H9 (cell line): ENCODE data around the gene CEP170B. TPM values are rescaled to one million over a fixed set of nuclear protein-coding genes. Genes with fewer than 3 reads are reported as not detected.

ENCODE experiments used
- DNase-seq: peaks from one replicate; pipeline ENCODE4 v3.0.0-alpha.2; 2017
- H2AFZ ChIP-seq: one replicate; pipeline ENCODE4 v1.6.1; 2013; ENCODE audit warnings: mild to moderate bottlenecking, low read length, control low read depth, moderate library complexity
- H2AK5ac ChIP-seq: 2 replicates; pipeline ENCODE4 v1.6.1; 2013; ENCODE audit warnings: low read length, control low read depth, mixed read lengths; ENCODE audit not compliant: insufficient read length
- H2BK120ac ChIP-seq: one replicate; pipeline ENCODE4 v1.6.1; 2013; ENCODE audit warnings: low read depth, mild to moderate bottlenecking, low read length, control low read depth, inconsistent platforms; ENCODE audit not compliant: poor library complexity, severe bottlenecking
- H2BK12ac ChIP-seq: 2 replicates; pipeline ENCODE4 v1.6.1; 2013; ENCODE audit warnings: low read length, control low read depth, mixed read lengths, low read depth; ENCODE audit not compliant: insufficient read length
- H2BK15ac ChIP-seq: 2 replicates; pipeline ENCODE4 v1.6.1; 2013; ENCODE audit warnings: low read depth, low read length, control low read depth
- H2BK20ac ChIP-seq: one replicate; pipeline ENCODE4 v1.6.1; 2013; ENCODE audit warnings: low read depth, mild to moderate bottlenecking, low read length, control low read depth, inconsistent platforms; ENCODE audit not compliant: poor library complexity, severe bottlenecking
- H2BK5ac ChIP-seq: 2 replicates; pipeline ENCODE4 v1.6.1; 2013; ENCODE audit warnings: low read length, control low read depth, mixed read lengths; ENCODE audit not compliant: insufficient read length
- H3K14ac ChIP-seq: 2 replicates; pipeline ENCODE4 v1.6.1; 2013; ENCODE audit warnings: low read length, control low read depth; ENCODE audit not compliant: insufficient read depth
- H3K18ac ChIP-seq: 2 replicates; pipeline ENCODE4 v1.6.1; 2013; ENCODE audit warnings: low read depth, mild to moderate bottlenecking, mixed read lengths, low read length, control low read depth; ENCODE audit not compliant: insufficient read length
- H3K23ac ChIP-seq: 2 replicates; pipeline ENCODE4 v1.6.1; 2013; ENCODE audit warnings: low read length, control low read depth, mixed read lengths, low read depth; ENCODE audit not compliant: insufficient read length
- H3K23me2 ChIP-seq: 2 replicates; pipeline ENCODE4 v1.6.1; 2013; ENCODE audit warnings: low read depth, mild to moderate bottlenecking, mixed read lengths, low read length, control low read depth; ENCODE audit not compliant: insufficient read length, poor library complexity, severe bottlenecking
- H3K27ac ChIP-seq: 2 replicates; pipeline ENCODE4 v1.5.1; 2013; ENCODE audit warnings: low read length, control low read depth, mixed read lengths, low read depth; ENCODE audit not compliant: insufficient read length
- H3K27me3 ChIP-seq: 2 replicates; pipeline ENCODE4 v1.6.1; 2013; ENCODE audit warnings: low read length, control low read depth, inconsistent platforms; ENCODE audit not compliant: insufficient read depth
- H3K4ac ChIP-seq: 2 replicates; pipeline ENCODE4 v1.6.1; 2013; ENCODE audit warnings: low read depth, mild to moderate bottlenecking, control low read depth, inconsistent platforms, low read length, moderate library complexity
- H3K4me1 ChIP-seq: 2 replicates; pipeline ENCODE4 v1.6.1; 2013; ENCODE audit warnings: low read length, control low read depth, inconsistent platforms; ENCODE audit not compliant: insufficient read depth
- H3K4me2 ChIP-seq: 2 replicates; pipeline ENCODE4 v1.6.1; 2013; ENCODE audit warnings: low read length, control low read depth, mixed read lengths; ENCODE audit not compliant: insufficient read length, insufficient read depth
- H3K56ac ChIP-seq: 2 replicates; pipeline ENCODE4 v1.6.1; 2013; ENCODE audit warnings: low read depth, mild to moderate bottlenecking, mixed read lengths, low read length, control low read depth; ENCODE audit not compliant: insufficient read length
- H3K79me1 ChIP-seq: 2 replicates; pipeline ENCODE4 v1.6.1; 2013; ENCODE audit warnings: low read depth, mild to moderate bottlenecking, moderate library complexity, low read length, control low read depth, inconsistent platforms; ENCODE audit not compliant: insufficient read depth, poor library complexity, severe bottlenecking
- H3K79me2 ChIP-seq: 2 replicates; pipeline ENCODE4 v1.6.1; 2013; ENCODE audit warnings: low read length, control low read depth, inconsistent platforms; ENCODE audit not compliant: insufficient read depth
- H3K9ac ChIP-seq: 2 replicates; pipeline ENCODE4 v1.6.1; 2013; ENCODE audit warnings: low read length, control low read depth, mixed read lengths; ENCODE audit not compliant: insufficient read length; ENCODE audit errors: extremely low read depth
- H3K9me3 ChIP-seq: one replicate; pipeline ENCODE4 v1.6.1; 2013; ENCODE audit warnings: low read depth, low read length, inconsistent platforms; ENCODE audit not compliant: control insufficient read depth
- H3T11ph ChIP-seq: one replicate; pipeline ENCODE4 v1.6.1; 2013; ENCODE audit warnings: mild to moderate bottlenecking, low read length, control low read depth, inconsistent platforms
- H4K20me1 ChIP-seq: one replicate; pipeline ENCODE4 v1.6.1; 2013; ENCODE audit not compliant: control insufficient read depth, insufficient read length, insufficient read depth
- H4K5ac ChIP-seq: 2 replicates; pipeline ENCODE4 v1.6.1; 2013; ENCODE audit warnings: low read depth, mild to moderate bottlenecking, mixed read lengths, low read length, control low read depth; ENCODE audit not compliant: insufficient read length
- H4K8ac ChIP-seq: replicated peaks from 2 replicates; pipeline ENCODE4 v1.6.1; 2013; ENCODE audit warnings: low read length, control low read depth, mixed read lengths, low read depth; ENCODE audit not compliant: insufficient read length
- H4K91ac ChIP-seq: 2 replicates; pipeline ENCODE4 v1.6.1; 2013; ENCODE audit warnings: low read depth, mild to moderate bottlenecking, moderate library complexity, mixed read lengths, low read length, control low read depth; ENCODE audit not compliant: insufficient read length
- H3K27ac Mint-ChIP-seq, 3 experiments: 2 replicates in 2 of 3; 3 replicates in 1 of 3; pipeline ENCODE4 v1.8.0; 2020 to 2021; ENCODE audit warnings: mixed read lengths in 3 of 3, mild to moderate bottlenecking in 1 of 3, moderate library complexity in 1 of 3
- H3K27me3 Mint-ChIP-seq: 2 replicates; pipeline ENCODE4 v1.8.0; 2021; ENCODE audit warnings: low read depth, mild to moderate bottlenecking, moderate library complexity, mixed read lengths
- H3K36me3 Mint-ChIP-seq, 3 experiments: 2 replicates in 2 of 3; 3 replicates in 1 of 3; pipeline ENCODE4 v1.8.0; 2020 to 2021; ENCODE audit warnings: low read depth in 3 of 3, mixed read lengths in 3 of 3; ENCODE audit not compliant: insufficient read depth in 1 of 3
- H3K4me1 Mint-ChIP-seq, 2 experiments: 2 replicates each; pipeline ENCODE4 v1.8.0; 2020; ENCODE audit warnings: mixed read lengths in 2 of 2
- H3K4me3 Mint-ChIP-seq, 2 experiments: 2 replicates in 1 of 2; 3 replicates in 1 of 2; pipeline ENCODE4 v1.8.0; 2020 to 2021; ENCODE audit warnings: mild to moderate bottlenecking in 2 of 2, mixed read lengths in 2 of 2, moderate library complexity in 1 of 2
- H3K9me3 Mint-ChIP-seq, 2 experiments: 2 replicates in 1 of 2; 3 replicates in 1 of 2; pipeline ENCODE4 v1.8.0; 2020; ENCODE audit warnings: mild to moderate bottlenecking in 2 of 2, mixed read lengths in 2 of 2, moderate library complexity in 1 of 2
- CTCF ChIP-seq: fragments of 200-600 bp; sonication (generic); conservative IDR thresholded peaks from 3 replicates; pipeline ENCODE4 v1.8.0; 2021; ENCODE audit warnings: antibody characterized with exemption, mild to moderate bottlenecking
- WGBS: extraction: QIAGEN DNeasy Blood & Tissue Kit; methylation state at CpG from one replicate; pipeline ENCODE4 v1.1.7; 2013; ENCODE audit warnings: missing lambda C conversion rate, low lambda C conversion rate, mixed read lengths; ENCODE audit not compliant: insufficient read length; ENCODE audit errors: extremely low coverage; 5-methylcytosine and 5-hydroxymethylcytosine counted together
- total RNA-seq: library from RNA; stranded (reverse); gene quantifications from 2 replicates; pipeline ENCODE4 v1.2.1, GENCODE V29; 2021

CEP170B gene
- total RNA-seq, 1 experiment from 2014 or later, result 28.8 TPM

GRCh38 chr14:104879201-104879982 lies 14.3 kb downstream of the CEP170B start:
- Histone ChIP-seq H4K20me1 (no peaks in the 10 kb centered on the region), H3K9me3 (no peaks in the 10 kb centered on the region), H3K79me1 (no peaks in the 10 kb centered on the region), H3K9ac (no peak overlapping the region), H3K56ac (no peak overlapping the region), H3K18ac (no peak overlapping the region), H3K27ac (no peak overlapping the region), H3K79me2 (no peaks in the 10 kb centered on the region; the same call in 1 of the 2 replicates), H4K8ac (no peak overlapping the region), H2BK12ac (no peak overlapping the region), H3K4ac (no peak overlapping the region), H2BK5ac (no peak overlapping the region), H3K14ac (no peak overlapping the region), H2AFZ (no peak overlapping the region), H3K23me2 (no peaks in the 10 kb centered on the region), H3K23ac (no peak overlapping the region), H3K27me3 (no peaks in the 10 kb centered on the region), H3K4me2 (no peak overlapping the region), H4K91ac (no peak overlapping the region), H2AK5ac (no peak overlapping the region), H3K4me1 (no peaks in the 10 kb centered on the region), H4K5ac (no peak overlapping the region), H2BK20ac (no peak overlapping the region), H2BK120ac (no peak overlapping the region), H3T11ph (no peak overlapping the region), H2BK15ac (no peak overlapping the region)
- no peaks in the 10 kb centered on the region for H3K27me3 Mint-ChIP-seq
- no CpG with 5 or more reads among the region's 29 CpGs for WGBS
- H3K4me1 Mint-ChIP-seq, result peaks cover 0 to 15% of the 10 kb centered on the region in 2 experiments; a peak in 2 of 4 replicates
- H3K36me3 Mint-ChIP-seq, result peaks cover 2 to 13% (median 12%) of the 10 kb centered on the region in 3 experiments; a peak in 5 of 7 replicates
- no peaks in the 10 kb centered on the region; a peak in 1 of 5 replicates for H3K9me3 Mint-ChIP-seq
- H3K4me3 Mint-ChIP-seq, result no peak overlapping the region
- no peak for TF ChIP-seq CTCF
- DNase-seq, result no peak
- H3K27ac Mint-ChIP-seq, result peak overlapping the region in 2 of 3 experiments; percentile 61 to 62; a peak in 2 of 7 replicates
